GM12873 (cell line): ENCODE measurements around the gene DEPDC5.
A peak's percentile ranks its signal among the peaks of the same experiment; 100 is the strongest.

Experiments used
- CTCF ChIP-seq: IDR thresholded peaks from 2 replicates; pipeline ENCODE4 v1.5.1; 2012; ENCODE audit warnings: low read depth, mild to moderate bottlenecking, moderate library complexity, low read length, control low read depth; ENCODE audit not compliant: insufficient read depth; ENCODE audit errors: missing control alignments

The DEPDC5 gene

GRCh38 chr22:31869739-31870138, 115.9 kb downstream of the DEPDC5 start:
- no peak for TF ChIP-seq CTCF

- TF ChIP-seq CTCF: no peak
Observed at GRCh38 chr22:31870890-31871289, 117.1 kb downstream of the DEPDC5 start.

DNA sequence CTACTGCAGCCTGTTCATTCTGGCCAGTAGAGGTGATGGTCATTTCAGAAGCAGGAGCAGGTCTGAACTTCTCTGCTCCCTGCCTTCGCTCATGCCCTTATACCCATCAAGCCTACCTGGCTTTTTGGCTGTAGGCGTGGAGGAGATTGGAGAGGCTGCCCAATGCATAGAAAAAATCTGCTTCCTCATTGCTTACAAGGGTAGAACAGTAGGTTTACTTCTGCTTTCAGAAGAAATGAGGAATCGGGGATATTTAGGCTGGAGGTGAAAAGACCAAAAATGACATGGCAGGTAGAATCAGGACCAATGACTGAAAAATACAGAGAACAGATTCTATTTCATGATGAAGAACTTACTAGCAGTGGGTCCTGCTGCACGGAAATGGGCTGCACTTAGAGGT, 117.7 kb downstream of the DEPDC5 start:
- no peak for TF ChIP-seq CTCF

- peak; percentile 26 for TF ChIP-seq CTCF
Observed at GRCh38 chr22:31872209-31872608, 118.4 kb downstream of the DEPDC5 start.

- TF ChIP-seq CTCF: no peak
Observed at GRCh38 chr22:31874821-31875220, 121.0 kb downstream of the DEPDC5 start.

DNA sequence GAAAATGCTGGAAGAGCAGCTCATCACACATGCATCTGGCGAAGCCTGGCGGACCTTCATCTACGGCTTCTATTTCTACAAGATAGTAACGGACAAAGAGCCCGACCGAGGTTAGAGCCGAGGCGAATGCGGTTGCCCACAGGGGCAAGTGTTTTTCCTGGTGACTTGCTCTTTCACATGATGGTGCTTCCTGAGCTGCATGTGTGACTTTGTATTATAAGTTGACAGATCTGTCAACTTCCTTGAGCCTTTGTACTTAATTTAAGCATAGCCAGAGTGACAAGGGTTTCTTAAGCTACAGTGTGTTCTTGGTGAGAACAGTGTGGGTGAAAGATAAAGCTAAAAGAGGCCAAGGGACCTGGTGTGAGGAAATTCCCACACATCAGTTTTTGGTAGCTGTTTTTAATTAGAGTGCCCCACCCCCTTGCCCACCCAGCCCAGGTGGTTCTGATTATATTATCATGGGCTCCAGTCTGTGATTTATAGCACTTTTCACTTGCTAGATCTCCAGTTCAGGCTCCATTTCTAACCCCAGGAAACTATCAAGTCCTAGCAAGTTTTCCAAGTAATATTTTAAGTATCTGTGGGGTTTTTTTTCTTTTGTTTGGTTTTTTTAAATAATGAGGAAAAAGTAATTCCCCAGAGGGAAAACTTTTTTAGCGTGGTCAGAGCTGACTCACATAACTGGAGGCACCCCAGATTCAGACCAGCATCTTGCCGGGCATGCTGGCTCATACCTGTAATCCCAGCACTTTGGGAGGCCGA, 122.5 kb downstream of the DEPDC5 start:
- no peak for TF ChIP-seq CTCF

GRCh38 chr22:31879585-31879984, 125.8 kb downstream of the DEPDC5 start:
- TF ChIP-seq CTCF: no peak
